ENCODE data around the gene KIF15.

KIF15 gene

GRCh38 chr3:44883213-44883955 is 121.8 kb downstream of the KIF15 start:
- no peak for DNase-seq (ENCODE audit: low spot score)

GRCh38 chr3:44883999-44884431 is 122.4 kb downstream of the KIF15 start:
- no peak for DNase-seq (ENCODE audit: low spot score)

GRCh38 chr3:44885618-44886017 is 124.0 kb downstream of the KIF15 start:
- DNase-seq (ENCODE audit: low spot score) = no peak

- no peak for DNase-seq (ENCODE audit: low spot score)
Measured at GRCh38 chr3:44886561-44886960, 125.0 kb downstream of the KIF15 start.

GRCh38 chr3:44887101-44887500 is 125.5 kb downstream of the KIF15 start:
- DNase-seq (ENCODE audit: low spot score) = no peak

- DNase-seq (ENCODE audit: low spot score) = no peak
Measured at GRCh38 chr3:44890258-44890657, 128.7 kb downstream of the KIF15 start.

GRCh38 chr3:44890852-44891251 is 129.3 kb downstream of the KIF15 start:
- DNase-seq (ENCODE audit: low spot score) = no peak

GRCh38 chr3:44892689-44893088 is 131.1 kb downstream of the KIF15 start:
- no peak for DNase-seq (ENCODE audit: low spot score)

GRCh38 chr3:44893097-44893496 is 131.5 kb downstream of the KIF15 start:
- no peak for DNase-seq (ENCODE audit: low spot score)

- DNase-seq (ENCODE audit: low spot score) = no peak
Measured at GRCh38 chr3:44894485-44894884, 132.9 kb downstream of the KIF15 start.

- no peak for DNase-seq (ENCODE audit: low spot score)
Measured at GRCh38 chr3:44896440-44896839, 134.8 kb downstream of the KIF15 start.

GRCh38 chr3:44899683-44900367 is 138.2 kb downstream of the KIF15 start:
- DNase-seq (ENCODE audit: low spot score) = no peak

GRCh38 chr3:44902628-44903027 is 141.0 kb downstream of the KIF15 start:
- DNase-seq (ENCODE audit: low spot score) = no peak

Data from D341Med (cell line).